Measurements from ENCODE around the gene FMN1. TPM values are rescaled to one million over a fixed set of nuclear protein-coding genes. Genes with fewer than 3 reads are reported as not detected.

The FMN1 gene
- total and polyA plus RNA-seq, 12 donors, result 0.22 to 5.5 (median 3.3) TPM

GRCh38 chr15:32966512-32966911, 228.0 kb downstream of the FMN1 start:
- no peak for TF ChIP-seq CTCF (IDR thresholded peaks at IDR 0.05)
- intact Hi-C loops (cut with DNase I), result no loop called here
- H3K27me3 ChIP-seq, result no peaks in the 10 kb centered on the region
- no peak for ATAC-seq
- 73 to 78% methylated on average over 2 of the region's 2 CpGs for WGBS, 2 donors
- no peak for DNase-seq
- no peaks in the 10 kb centered on the region for H3K36me3 ChIP-seq
- H3K4me3 ChIP-seq, result no peak overlapping the region
- H3K27ac ChIP-seq, result no peak overlapping the region
- no peaks in the 10 kb centered on the region for H3K4me1 ChIP-seq
- no peaks in the 10 kb centered on the region for H3K9me3 ChIP-seq

GRCh38 chr15:32965897-32966296, 228.6 kb downstream of the FMN1 start:
- Histone ChIP-seq H3K27ac (no peak overlapping the region), H3K36me3 (no peaks in the 10 kb centered on the region), H3K4me1 (no peaks in the 10 kb centered on the region), H3K4me3 (no peak overlapping the region), H3K9me3 (no peaks in the 10 kb centered on the region), H3K27me3 (no peaks in the 10 kb centered on the region)
- no peak for DNase-seq
- no peak for ATAC-seq
- no peak for TF ChIP-seq CTCF (IDR thresholded peaks at IDR 0.05)
- intact Hi-C loops (cut with DNase I), result no loop called here
- 66 to 71% methylated on average over 6 of the region's 6 CpGs for WGBS, 2 donors

- Histone ChIP-seq H3K27me3 (no peaks in the 10 kb centered on the region), H3K9me3 (no peaks in the 10 kb centered on the region), H3K36me3 (no peaks in the 10 kb centered on the region), H3K27ac (no peak overlapping the region), H3K4me3 (no peak overlapping the region), H3K4me1 (no peaks in the 10 kb centered on the region)
- ATAC-seq, result peak in 6 of 8 donors; percentile 30 to 83 (median 52)
- WGBS, 2 donors, result 59 to 80% methylated on average over 1 of the region's 1 CpG
- TF ChIP-seq CTCF (IDR thresholded peaks at IDR 0.05), result no peak
- intact Hi-C loops (cut with DNase I), result loop anchor here in 2 of 10 donors (10.0 kb wide), 2 partner anchors 114 to 294 kb away; no protein-coding TSS in a partner anchor
- no peak for DNase-seq
Measured at GRCh38 chr15:32959077-32959476, 235.4 kb downstream of the FMN1 start.

- DNase-seq, result no peak
- 70 to 76% methylated on average over 4 of the region's 4 CpGs for WGBS, 2 donors
- Histone ChIP-seq H3K27ac (no peak overlapping the region), H3K4me1 (peaks cover 0 to 7% (median 0%) of the 10 kb centered on the region in 9 donors), H3K36me3 (no peaks in the 10 kb centered on the region), H3K4me3 (no peak overlapping the region), H3K27me3 (no peaks in the 10 kb centered on the region), H3K9me3 (no peaks in the 10 kb centered on the region)
- intact Hi-C loops (cut with DNase I), result loop anchor here in 2 of 10 donors (10.0 kb wide), 2 partner anchors 112 to 292 kb away; no protein-coding TSS in a partner anchor
- TF ChIP-seq CTCF (IDR thresholded peaks at IDR 0.05), result no peak
- no peak for ATAC-seq
Measured at GRCh38 chr15:32957219-32957618, 237.3 kb downstream of the FMN1 start.
